Neural cell (in vitro differentiated cells): ENCODE data around the gene RIPOR2.

Source experiments
- EP300 ChIP-seq: fragments of 450-650 bp; conservative IDR thresholded peaks from 2 replicates; pipeline ENCODE4 v1.6.1; 2014; ENCODE audit warnings: antibody characterized with exemption, mild to moderate bottlenecking, moderate library complexity; ENCODE audit not compliant: poor library complexity, severe bottlenecking
- EZH2 ChIP-seq: fragments of 200-600, 300-800 bp; shearing (Covaris generic), sonication (generic); IDR thresholded peaks from 2 replicates; pipeline ENCODE4 v1.6.1; 2014; ENCODE audit warnings: antibody characterized with exemption, low read length, borderline replicate concordance, mild to moderate bottlenecking; ENCODE audit not compliant: insufficient read depth, poor library complexity, severe bottlenecking
- MXI1 ChIP-seq: fragments of 450-650 bp; conservative IDR thresholded peaks from 2 replicates; pipeline ENCODE4 v1.6.1; 2014; ENCODE audit warnings: antibody characterized with exemption, mild to moderate bottlenecking; ENCODE audit not compliant: poor library complexity, severe bottlenecking
- RAD21 ChIP-seq: fragments of 450-650 bp; conservative IDR thresholded peaks from 2 replicates; pipeline ENCODE4 v1.6.1; 2014; ENCODE audit warnings: antibody characterized with exemption, mild to moderate bottlenecking, moderate library complexity
- SMC3 ChIP-seq: fragments of 450-650 bp; conservative IDR thresholded peaks from 2 replicates; pipeline ENCODE4 v1.6.1; 2014; ENCODE audit warnings: antibody characterized with exemption, mild to moderate bottlenecking, moderate library complexity; ENCODE audit not compliant: poor library complexity
- TF ChIP-seq, protein P1 (sequence below): fragments of 450-650 bp; IDR thresholded peaks from 2 replicates; pipeline ENCODE4 v1.5.1; 2014; ENCODE audit warnings: antibody characterized with exemption, mild to moderate bottlenecking, moderate library complexity; ENCODE audit not compliant: poor library complexity, severe bottlenecking

DNA sequence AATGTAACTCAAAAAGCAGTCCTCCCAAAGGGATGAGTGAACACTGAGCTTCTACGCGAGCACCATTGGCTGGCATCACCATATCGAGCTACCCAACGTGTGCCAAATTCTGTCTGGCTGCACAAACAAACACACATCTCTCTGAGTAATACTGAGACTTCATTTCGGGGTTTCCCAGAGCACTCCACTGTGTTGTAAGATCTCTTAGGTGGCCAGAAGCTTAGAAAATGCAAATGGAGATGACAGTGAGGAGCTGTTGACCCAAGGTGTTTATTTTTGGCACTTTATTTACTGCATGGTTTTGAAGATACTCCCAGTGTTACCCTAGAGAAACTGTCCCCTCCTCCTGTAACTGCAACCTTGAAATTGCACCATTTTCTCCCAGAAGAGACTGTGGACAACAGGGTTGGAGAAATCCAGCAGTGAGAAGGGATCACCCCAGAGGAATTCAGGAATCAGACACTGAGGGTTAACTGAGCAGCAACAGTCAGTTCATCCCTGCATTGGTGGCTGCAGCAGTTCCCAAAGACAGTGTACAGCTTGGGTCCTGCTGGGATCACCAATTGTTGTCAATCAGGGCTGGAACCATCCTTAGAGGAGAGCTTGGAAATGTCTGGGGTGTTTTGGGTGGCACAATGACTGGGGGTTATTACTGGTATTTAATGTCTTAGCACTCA, 1.0 kb upstream of the RIPOR2 start:
- TF ChIP-seq, protein P1, sequence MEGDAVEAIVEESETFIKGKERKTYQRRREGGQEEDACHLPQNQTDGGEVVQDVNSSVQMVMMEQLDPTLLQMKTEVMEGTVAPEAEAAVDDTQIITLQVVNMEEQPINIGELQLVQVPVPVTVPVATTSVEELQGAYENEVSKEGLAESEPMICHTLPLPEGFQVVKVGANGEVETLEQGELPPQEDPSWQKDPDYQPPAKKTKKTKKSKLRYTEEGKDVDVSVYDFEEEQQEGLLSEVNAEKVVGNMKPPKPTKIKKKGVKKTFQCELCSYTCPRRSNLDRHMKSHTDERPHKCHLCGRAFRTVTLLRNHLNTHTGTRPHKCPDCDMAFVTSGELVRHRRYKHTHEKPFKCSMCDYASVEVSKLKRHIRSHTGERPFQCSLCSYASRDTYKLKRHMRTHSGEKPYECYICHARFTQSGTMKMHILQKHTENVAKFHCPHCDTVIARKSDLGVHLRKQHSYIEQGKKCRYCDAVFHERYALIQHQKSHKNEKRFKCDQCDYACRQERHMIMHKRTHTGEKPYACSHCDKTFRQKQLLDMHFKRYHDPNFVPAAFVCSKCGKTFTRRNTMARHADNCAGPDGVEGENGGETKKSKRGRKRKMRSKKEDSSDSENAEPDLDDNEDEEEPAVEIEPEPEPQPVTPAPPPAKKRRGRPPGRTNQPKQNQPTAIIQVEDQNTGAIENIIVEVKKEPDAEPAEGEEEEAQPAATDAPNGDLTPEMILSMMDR: no peak
- TF ChIP-seq EP300 (no peak), EZH2 (no peak), RAD21 (no peak), SMC3 (no peak), MXI1 (no peak)
